Smooth muscle cell of the brain vasculature (primary cell): Measurements from ENCODE around the gene KIF26A.

Source experiments
- DNase-seq: peaks from one replicate; pipeline ENCODE4 v3.0.0-alpha.2; 2012; ENCODE audit warnings: low read depth, low spot score

KIF26A gene

GRCh38 chr14:104156142-104156541, 17.8 kb downstream of the KIF26A start:
- DNase-seq = no peak

GRCh38 chr14:104157016-104157928, 18.9 kb downstream of the KIF26A start:
- no peak for DNase-seq

- DNase-seq = no peak
Observed at GRCh38 chr14:104158827-104159798, 20.7 kb downstream of the KIF26A start.

- no peak for DNase-seq
Observed at GRCh38 chr14:104159990-104160389, 21.6 kb downstream of the KIF26A start.

- no peak for DNase-seq
Observed at GRCh38 chr14:104161602-104162367, 23.4 kb downstream of the KIF26A start.

GRCh38 chr14:104162495-104162894, 24.1 kb downstream of the KIF26A start:
- DNase-seq = no peak

GRCh38 chr14:104163541-104163940, 25.2 kb downstream of the KIF26A start:
- DNase-seq = no peak

GRCh38 chr14:104164041-104164440, 25.7 kb downstream of the KIF26A start:
- DNase-seq = no peak

- no peak for DNase-seq
Observed at GRCh38 chr14:104164512-104164911, 26.1 kb downstream of the KIF26A start.

GRCh38 chr14:104166698-104167097, 28.3 kb downstream of the KIF26A start:
- no peak for DNase-seq

GRCh38 chr14:104168603-104169002, 30.2 kb downstream of the KIF26A start:
- no peak for DNase-seq

- DNase-seq = no peak
Observed at GRCh38 chr14:104169005-104169698, 30.8 kb downstream of the KIF26A start.

- DNase-seq = no peak
Observed at GRCh38 chr14:104169699-104170479, 31.5 kb downstream of the KIF26A start.

GRCh38 chr14:104171029-104171697, 32.8 kb downstream of the KIF26A start:
- no peak for DNase-seq

GRCh38 chr14:104171895-104172294, 33.5 kb downstream of the KIF26A start:
- no peak for DNase-seq

- no peak for DNase-seq
Observed at GRCh38 chr14:104172349-104172748, 34.0 kb downstream of the KIF26A start.

- DNase-seq = no peak
Observed at GRCh38 chr14:104172880-104173279, 34.5 kb downstream of the KIF26A start.

GRCh38 chr14:104174051-104174450, 35.7 kb downstream of the KIF26A start:
- DNase-seq = no peak

GRCh38 chr14:104175041-104175440, 36.7 kb downstream of the KIF26A start:
- DNase-seq = no peak

GRCh38 chr14:104175811-104176210, 37.4 kb downstream of the KIF26A start:
- DNase-seq = no peak
